CD14-positive monocyte (primary cell): ENCODE results near the gene OVOL2. TPM values are rescaled to one million over a fixed set of nuclear protein-coding genes. Genes with fewer than 3 reads are reported as not detected.

ENCODE experiments used
- DNase-seq, 3 donors: peaks; one replicate each; pipeline ENCODE4 v3.0.0-alpha.2; 2011 to 2022
- H2AFZ ChIP-seq: 2 replicates; pipeline ENCODE4 v1.6.0; 2012; ENCODE audit warnings: mild to moderate bottlenecking, low read depth, low read length, inconsistent platforms; ENCODE audit not compliant: insufficient read depth, poor library complexity, severe bottlenecking
- H3K27ac ChIP-seq, 2 donors: 1 replicate in 1 of 2; 2 replicates in 1 of 2; pipeline ENCODE4 v1.5.1; 2012 to 2013; ENCODE audit warnings: low read length in 2 of 2, control low read depth in 1 of 2, inconsistent platforms in 1 of 2, low read depth in 1 of 2, mild to moderate bottlenecking in 1 of 2
- H3K27me3 ChIP-seq, 2 donors: one replicate each; pipeline versions ENCODE4 v1.6.0 to v1.6.1; 2011 to 2013; ENCODE audit warnings: low read length in 2 of 2; ENCODE audit not compliant: control insufficient read depth in 2 of 2, insufficient read depth in 2 of 2
- H3K36me3 ChIP-seq, 2 donors: replicated peaks in 1 of 2; 1 replicate in 1 of 2; 2 replicates in 1 of 2; pipeline versions ENCODE4 v1.5.1 to v1.6.1; 2012 to 2013; ENCODE audit warnings: low read length in 2 of 2, control low read depth in 1 of 2, inconsistent platforms in 1 of 2, mild to moderate bottlenecking in 1 of 2; ENCODE audit not compliant: insufficient read depth in 2 of 2, control insufficient read depth in 1 of 2
- H3K4me1 ChIP-seq, 2 donors: 1 replicate in 1 of 2; 2 replicates in 1 of 2; pipeline versions ENCODE4 v1.5.1 to v1.6.1; 2012 to 2013; ENCODE audit warnings: low read length in 2 of 2, control low read depth in 1 of 2, inconsistent platforms in 1 of 2, mild to moderate bottlenecking in 1 of 2, moderate library complexity in 1 of 2; ENCODE audit not compliant: insufficient read depth in 2 of 2, control insufficient read depth in 1 of 2
- H3K4me2 ChIP-seq: replicated peaks from 2 replicates; pipeline ENCODE3; 2012; ENCODE audit warnings: low read length, moderate library complexity, mild to moderate bottlenecking; ENCODE audit not compliant: poor library complexity, severe bottlenecking; ENCODE audit errors: extremely low read depth
- H3K4me3 ChIP-seq, 3 experiments: fragments of 200-600 bp in 1 of 3; sonication (generic) in 1 of 3; replicated peaks in 1 of 3; 1 replicate in 2 of 3; 2 replicates in 1 of 3; pipeline ENCODE4 v1.5.1; 2011 to 2013; ENCODE audit warnings: low read length in 3 of 3, mild to moderate bottlenecking in 3 of 3, control low read depth in 2 of 3, low read depth in 2 of 3, inconsistent platforms in 1 of 3, moderate library complexity in 1 of 3
- H3K79me2 ChIP-seq: 2 replicates; pipeline ENCODE4 v1.6.0; 2012; ENCODE audit warnings: mild to moderate bottlenecking, control low read depth, inconsistent platforms, low read length, moderate library complexity; ENCODE audit not compliant: insufficient read depth
- H3K9ac ChIP-seq: 2 replicates; pipeline ENCODE4 v1.6.0; 2017; ENCODE audit warnings: low read length, mild to moderate bottlenecking; ENCODE audit not compliant: insufficient read depth, poor library complexity, severe bottlenecking
- H3K9me3 ChIP-seq, 2 donors: replicated peaks in 1 of 2; 1 replicate in 1 of 2; 2 replicates in 1 of 2; pipeline versions ENCODE4 v1.5.1 to v1.6.1; 2012 to 2013; ENCODE audit warnings: low read length in 2 of 2, control low read depth in 1 of 2; ENCODE audit not compliant: control insufficient read depth in 1 of 2, insufficient read depth in 1 of 2
- H4K20me1 ChIP-seq: 2 replicates; pipeline ENCODE4 v1.6.0; 2012; ENCODE audit warnings: mild to moderate bottlenecking, low read length, control low read depth, moderate library complexity; ENCODE audit not compliant: insufficient read depth
- H3K27ac Mint-ChIP-seq, 7 donors: one replicate each; pipeline ENCODE4 v1.8.0; 2020; ENCODE audit warnings: mild to moderate bottlenecking in 7 of 7, mixed read lengths in 7 of 7, moderate library complexity in 6 of 7, inconsistent platforms in 2 of 7
- H3K27me3 Mint-ChIP-seq, 3 donors: one replicate each; pipeline ENCODE4 v1.8.0; 2021 to 2022; ENCODE audit warnings: low read depth in 3 of 3, mild to moderate bottlenecking in 3 of 3, mixed read lengths in 3 of 3, moderate library complexity in 3 of 3, inconsistent platforms in 1 of 3
- H3K36me3 Mint-ChIP-seq, 2 donors: one replicate each; pipeline ENCODE4 v1.8.0; 2020; ENCODE audit warnings: mixed read lengths in 2 of 2, inconsistent platforms in 1 of 2, mild to moderate bottlenecking in 1 of 2
- H3K4me1 Mint-ChIP-seq: one replicate; pipeline ENCODE4 v1.8.0; 2020; ENCODE audit warnings: mild to moderate bottlenecking, mixed read lengths
- H3K4me3 Mint-ChIP-seq, 2 donors: one replicate each; pipeline ENCODE4 v1.8.0; 2020; ENCODE audit warnings: mild to moderate bottlenecking in 2 of 2, mixed read lengths in 2 of 2, moderate library complexity in 1 of 2
- H3K9me3 Mint-ChIP-seq, 7 donors: one replicate each; pipeline ENCODE4 v1.8.0; 2020 to 2022; ENCODE audit warnings: mixed read lengths in 7 of 7, mild to moderate bottlenecking in 6 of 7, moderate library complexity in 6 of 7, inconsistent platforms in 2 of 7
- WGBS: methylation state at CpG from one replicate; pipeline ENCODE4 v1.1.5; 2013; ENCODE audit warnings: missing lambda C conversion rate; ENCODE audit not compliant: insufficient coverage; 5-methylcytosine and 5-hydroxymethylcytosine counted together
- intact Hi-C, 2 donors: fragments of 100-400 bp; cut with micrococcal nuclease; formaldehyde crosslinking; loops; one replicate each; pipeline versions ENCODE4 v1.15.0 to v1.15.1; 2023
- polyA plus RNA-seq, 3 donors: library from polyadenylated mRNA; depleted of rRNA in 1 of 3; unstranded in 2 of 3; stranded (reverse) in 1 of 3; fragments of 300-500 nt in 2 of 3; fragments of >200 nt in 1 of 3; fragmentation: Illumina TruSeq in 2 of 3; gene quantifications; 1 replicate in 2 of 3; 2 replicates in 1 of 3; pipeline ENCODE4 v1.2.3, GENCODE V29; 2012 to 2021
- TF ChIP-seq, protein P1 (sequence below): fragments of 200-600 bp; IDR thresholded peaks from one replicate; pipeline ENCODE4 v1.8.0; 2022; ENCODE audit warnings: antibody characterized with exemption, mild to moderate bottlenecking

OVOL2 gene
- polyA plus RNA-seq, 3 donors = not detected

DNA sequence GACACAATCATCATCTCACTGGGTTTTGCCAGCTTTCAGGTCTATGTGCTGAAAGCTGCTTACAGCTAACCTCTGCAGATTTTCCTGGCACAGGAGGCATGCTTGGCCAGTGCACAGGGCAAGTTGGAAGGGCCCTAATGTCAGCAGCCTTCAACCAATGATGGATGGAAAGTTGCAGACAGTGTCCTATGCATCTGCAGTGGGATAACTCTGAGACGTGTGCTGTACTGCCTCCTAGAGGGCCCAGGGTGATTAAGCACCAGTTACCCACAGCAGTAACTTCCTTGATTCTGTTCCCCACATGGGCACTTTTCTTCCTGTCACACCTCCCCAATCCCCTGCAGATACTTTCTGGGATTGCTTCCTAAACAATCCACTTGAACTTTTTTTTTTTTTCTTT lies 38.6 kb downstream of the OVOL2 start:
- WGBS = 0% methylated on average over 1 of the region's 1 CpG
- Histone ChIP-seq H3K4me2 (no peak overlapping the region), H3K79me2 (no peaks in the 10 kb centered on the region), H2AFZ (no peak overlapping the region), H3K36me3 (no peaks in the 10 kb centered on the region), H3K27me3 (no peaks in the 10 kb centered on the region), H3K9ac (no peak overlapping the region), H3K27ac (no peak overlapping the region), H3K4me1 (no peaks in the 10 kb centered on the region), H4K20me1 (no peaks in the 10 kb centered on the region), H3K9me3 (no peaks in the 10 kb centered on the region), H3K4me3 (no peak overlapping the region)
- peaks cover 1% of the 10 kb centered on the region for H3K4me1 Mint-ChIP-seq
- no peak overlapping the region for H3K4me3 Mint-ChIP-seq
- H3K36me3 Mint-ChIP-seq = no peaks in the 10 kb centered on the region
- intact Hi-C loops = no loop called here
- TF ChIP-seq, protein P1, sequence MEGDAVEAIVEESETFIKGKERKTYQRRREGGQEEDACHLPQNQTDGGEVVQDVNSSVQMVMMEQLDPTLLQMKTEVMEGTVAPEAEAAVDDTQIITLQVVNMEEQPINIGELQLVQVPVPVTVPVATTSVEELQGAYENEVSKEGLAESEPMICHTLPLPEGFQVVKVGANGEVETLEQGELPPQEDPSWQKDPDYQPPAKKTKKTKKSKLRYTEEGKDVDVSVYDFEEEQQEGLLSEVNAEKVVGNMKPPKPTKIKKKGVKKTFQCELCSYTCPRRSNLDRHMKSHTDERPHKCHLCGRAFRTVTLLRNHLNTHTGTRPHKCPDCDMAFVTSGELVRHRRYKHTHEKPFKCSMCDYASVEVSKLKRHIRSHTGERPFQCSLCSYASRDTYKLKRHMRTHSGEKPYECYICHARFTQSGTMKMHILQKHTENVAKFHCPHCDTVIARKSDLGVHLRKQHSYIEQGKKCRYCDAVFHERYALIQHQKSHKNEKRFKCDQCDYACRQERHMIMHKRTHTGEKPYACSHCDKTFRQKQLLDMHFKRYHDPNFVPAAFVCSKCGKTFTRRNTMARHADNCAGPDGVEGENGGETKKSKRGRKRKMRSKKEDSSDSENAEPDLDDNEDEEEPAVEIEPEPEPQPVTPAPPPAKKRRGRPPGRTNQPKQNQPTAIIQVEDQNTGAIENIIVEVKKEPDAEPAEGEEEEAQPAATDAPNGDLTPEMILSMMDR = peak; percentile 71
- peaks cover 3% of the 10 kb centered on the region in 3 donors for H3K27me3 Mint-ChIP-seq
- peaks cover 0 to 2% (median 0%) of the 10 kb centered on the region in 7 donors for H3K9me3 Mint-ChIP-seq
- DNase-seq = peak; percentile 5 to 37 (median 25)
- peak overlapping the region in 2 of 7 donors; percentile 10 to 54 for H3K27ac Mint-ChIP-seq

DNA sequence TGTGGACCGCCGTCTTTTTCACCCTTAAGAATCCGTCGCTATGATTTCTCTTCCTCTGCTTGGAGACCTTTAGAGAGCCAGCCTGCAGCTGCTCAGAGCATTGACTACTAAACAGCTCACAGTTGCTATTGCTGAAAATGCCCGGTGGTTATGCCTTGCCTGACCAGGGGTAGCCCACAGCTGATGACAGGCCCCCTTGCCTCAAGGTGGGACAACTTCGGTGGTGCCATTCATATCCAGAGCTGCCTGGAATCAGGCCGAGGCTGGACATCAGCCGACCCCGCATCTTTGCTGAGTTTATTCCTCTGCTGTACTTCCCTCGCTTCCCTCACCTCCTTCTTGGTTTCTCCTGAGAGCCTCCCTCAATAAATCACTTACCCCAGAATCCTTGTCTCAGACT lies 39.6 kb downstream of the OVOL2 start:
- Histone ChIP-seq H3K36me3 (no peaks in the 10 kb centered on the region), H3K9me3 (no peaks in the 10 kb centered on the region), H3K27ac (no peak overlapping the region), H3K79me2 (no peaks in the 10 kb centered on the region), H3K27me3 (no peaks in the 10 kb centered on the region), H3K9ac (no peak overlapping the region), H3K4me3 (no peak overlapping the region), H3K4me2 (no peak overlapping the region), H4K20me1 (no peaks in the 10 kb centered on the region), H2AFZ (no peak overlapping the region), H3K4me1 (no peaks in the 10 kb centered on the region)
- Mint-ChIP-seq H3K4me1 (peaks cover 1% of the 10 kb centered on the region), H3K4me3 (no peak overlapping the region), H3K27me3 (peaks cover 0 to 3% (median 2%) of the 10 kb centered on the region in 3 donors), H3K27ac (no peak overlapping the region), H3K36me3 (no peaks in the 10 kb centered on the region), H3K9me3 (peaks cover 0 to 2% (median 0%) of the 10 kb centered on the region in 7 donors)
- no peak for DNase-seq
- TF ChIP-seq, protein P1 = no peak
- WGBS = 96% methylated on average over 10 of the region's 10 CpGs
- intact Hi-C loops = no loop called here
